Measurements from ENCODE around the gene FAM234B.

GRCh38 chr12:13082861-13083260, 38.7 kb downstream of the FAM234B start:
- TF ChIP-seq, protein P1, sequence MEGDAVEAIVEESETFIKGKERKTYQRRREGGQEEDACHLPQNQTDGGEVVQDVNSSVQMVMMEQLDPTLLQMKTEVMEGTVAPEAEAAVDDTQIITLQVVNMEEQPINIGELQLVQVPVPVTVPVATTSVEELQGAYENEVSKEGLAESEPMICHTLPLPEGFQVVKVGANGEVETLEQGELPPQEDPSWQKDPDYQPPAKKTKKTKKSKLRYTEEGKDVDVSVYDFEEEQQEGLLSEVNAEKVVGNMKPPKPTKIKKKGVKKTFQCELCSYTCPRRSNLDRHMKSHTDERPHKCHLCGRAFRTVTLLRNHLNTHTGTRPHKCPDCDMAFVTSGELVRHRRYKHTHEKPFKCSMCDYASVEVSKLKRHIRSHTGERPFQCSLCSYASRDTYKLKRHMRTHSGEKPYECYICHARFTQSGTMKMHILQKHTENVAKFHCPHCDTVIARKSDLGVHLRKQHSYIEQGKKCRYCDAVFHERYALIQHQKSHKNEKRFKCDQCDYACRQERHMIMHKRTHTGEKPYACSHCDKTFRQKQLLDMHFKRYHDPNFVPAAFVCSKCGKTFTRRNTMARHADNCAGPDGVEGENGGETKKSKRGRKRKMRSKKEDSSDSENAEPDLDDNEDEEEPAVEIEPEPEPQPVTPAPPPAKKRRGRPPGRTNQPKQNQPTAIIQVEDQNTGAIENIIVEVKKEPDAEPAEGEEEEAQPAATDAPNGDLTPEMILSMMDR (IDR thresholded peaks at IDR 0.05): no peak
- no peak for TF ChIP-seq EZH2 (IDR thresholded peaks at IDR 0.05; ENCODE audit: borderline replicate concordance, insufficient read depth, low read depth, low read length, poor library complexity, severe bottlenecking)
